EH (cell line): Measurements from ENCODE around the gene KRT8.

Experiments
- DNase-seq: peaks from one replicate; pipeline ENCODE4 v3.0.0-alpha.2; 2015; ENCODE audit warnings: low read depth

KRT8 gene

GRCh38 chr12:52847335-52848102, 57.4 kb downstream of the KRT8 start:
- DNase-seq: peak; percentile 20
